Measurements from ENCODE around the gene EIF2S2. TPM values are rescaled to one million over a fixed set of nuclear protein-coding genes. Genes with fewer than 3 reads are reported as not detected.

EIF2S2 gene
- total RNA-seq, 1 donor from 2014 or later = 114 TPM

- Mint-ChIP-seq H3K4me1 (no peaks in the 10 kb centered on the region), H3K4me3 (no peak overlapping the region), H3K36me3 (no peaks in the 10 kb centered on the region), H3K27ac (no peak overlapping the region), H3K27me3 (ENCODE audit: insufficient read depth, low read depth) (peaks cover 9% of the 10 kb centered on the region), H3K9me3 (peaks cover 5% of the 10 kb centered on the region)
- Histone ChIP-seq H3K27ac (no peak overlapping the region), H3K4me1 (no peaks in the 10 kb centered on the region), H4K20me1 (ENCODE audit: low read depth) (no peaks in the 10 kb centered on the region), H3K9me3 (ENCODE audit: low read depth) (no peaks in the 10 kb centered on the region), H3K9ac (no peak overlapping the region), H3K4me2 (no peak overlapping the region), H3K4me3 (no peak overlapping the region), H3F3A (ENCODE audit: low read depth) (no peaks in the 10 kb centered on the region), H3K79me2 (ENCODE audit: low read depth) (no peaks in the 10 kb centered on the region), H3K27me3 (peaks cover 3% of the 10 kb centered on the region), H3K36me3 (no peaks in the 10 kb centered on the region), H2AFZ (replicated peaks) (no peak overlapping the region)
- TF ChIP-seq CTCF (IDR thresholded peaks at IDR 0.05) = no peak
- no peak for TF ChIP-seq EZH2phosphoT487 (IDR thresholded peaks at IDR 0.05)
- TF ChIP-seq EZH2 (IDR thresholded peaks at IDR 0.05) = no peak
- DNase-seq (ENCODE audit: low spot score) = no peak
Observed at GRCh38 chr20:34124469-34125249, 12.6 kb upstream of the EIF2S2 start.

GRCh38 chr20:34123309-34123708, 11.3 kb upstream of the EIF2S2 start:
- Histone ChIP-seq H3K4me1 (no peaks in the 10 kb centered on the region), H3K36me3 (no peaks in the 10 kb centered on the region), H3F3A (ENCODE audit: low read depth) (no peaks in the 10 kb centered on the region), H3K27me3 (peaks cover 9% of the 10 kb centered on the region), H4K20me1 (ENCODE audit: low read depth) (no peaks in the 10 kb centered on the region), H3K27ac (no peak overlapping the region), H3K79me2 (ENCODE audit: low read depth) (no peaks in the 10 kb centered on the region), H3K4me3 (no peak overlapping the region), H2AFZ (replicated peaks) (no peak overlapping the region), H3K9me3 (ENCODE audit: low read depth) (no peaks in the 10 kb centered on the region), H3K9ac (no peak overlapping the region), H3K4me2 (no peak overlapping the region)
- no peak overlapping the region for H3K4me3 Mint-ChIP-seq
- H3K27ac Mint-ChIP-seq = no peak overlapping the region
- TF ChIP-seq CTCF (IDR thresholded peaks at IDR 0.05) (no peak), EZH2phosphoT487 (IDR thresholded peaks at IDR 0.05) (no peak), EZH2 (IDR thresholded peaks at IDR 0.05) (no peak)
- no peaks in the 10 kb centered on the region for H3K4me1 Mint-ChIP-seq
- no peaks in the 10 kb centered on the region for H3K36me3 Mint-ChIP-seq
- no peak for DNase-seq (ENCODE audit: low spot score)
- H3K9me3 Mint-ChIP-seq = peaks cover 5% of the 10 kb centered on the region
- H3K27me3 Mint-ChIP-seq (ENCODE audit: insufficient read depth, low read depth) = peaks cover 6% of the 10 kb centered on the region

- Histone ChIP-seq H3K79me2 (ENCODE audit: low read depth) (no peaks in the 10 kb centered on the region), H3K27me3 (peaks cover 9% of the 10 kb centered on the region), H3K4me2 (no peak overlapping the region), H3K9me3 (ENCODE audit: low read depth) (no peaks in the 10 kb centered on the region), H3K4me1 (no peaks in the 10 kb centered on the region), H3K4me3 (no peak overlapping the region), H3K36me3 (no peaks in the 10 kb centered on the region), H3F3A (ENCODE audit: low read depth) (no peaks in the 10 kb centered on the region), H3K27ac (no peak overlapping the region), H2AFZ (replicated peaks) (no peak overlapping the region), H4K20me1 (ENCODE audit: low read depth) (no peaks in the 10 kb centered on the region), H3K9ac (no peak overlapping the region)
- H3K9me3 Mint-ChIP-seq = peaks cover 5% of the 10 kb centered on the region
- no peaks in the 10 kb centered on the region for H3K4me1 Mint-ChIP-seq
- DNase-seq (ENCODE audit: low spot score) = no peak
- H3K27ac Mint-ChIP-seq = no peak overlapping the region
- TF ChIP-seq EZH2phosphoT487 (IDR thresholded peaks at IDR 0.05) (no peak), CTCF (IDR thresholded peaks at IDR 0.05) (no peak), EZH2 (IDR thresholded peaks at IDR 0.05) (no peak)
- no peak overlapping the region for H3K4me3 Mint-ChIP-seq
- H3K36me3 Mint-ChIP-seq = no peaks in the 10 kb centered on the region
- peaks cover 6% of the 10 kb centered on the region for H3K27me3 Mint-ChIP-seq (ENCODE audit: insufficient read depth, low read depth)
Observed at GRCh38 chr20:34122274-34122980, 10.4 kb upstream of the EIF2S2 start.
